Measurements from ENCODE around the gene AASDH. TPM values are rescaled to one million over a fixed set of nuclear protein-coding genes. Genes with fewer than 3 reads are reported as not detected.

AASDH gene
- total and polyA plus RNA-seq, 9 donors: 5.0 to 16.7 (median 10.1) TPM

GRCh38 chr4:56313132-56313531 is 74.2 kb downstream of the AASDH start:
- Histone ChIP-seq H3K27me3 (no peaks in the 10 kb centered on the region), H3K4me3 (no peak overlapping the region)
- WGBS, 3 donors: 96 to 98% (median 98%) methylated on average over 12 of the region's 12 CpGs

GRCh38 chr4:56311299-56311975 is 75.9 kb downstream of the AASDH start:
- WGBS, 3 donors: 89 to 92% (median 90%) methylated on average over 7 of the region's 7 CpGs
- intact Hi-C loops (cut with DNase I): no loop called here
- no peaks in the 10 kb centered on the region for H3K9me3 ChIP-seq
- H3K4me3 ChIP-seq: no peak overlapping the region
- no peak for DNase-seq
- H3K27ac ChIP-seq: no peak overlapping the region
- TF ChIP-seq EP300 (IDR thresholded peaks at IDR 0.05) (no peak), POLR2A (IDR thresholded peaks at IDR 0.05) (no peak), CTCF (IDR thresholded peaks at IDR 0.05) (no peak)
- no peaks in the 10 kb centered on the region for H3K36me3 ChIP-seq
- H3K4me1 ChIP-seq (ENCODE audit: insufficient read depth): no peaks in the 10 kb centered on the region
- H3K27me3 ChIP-seq: no peaks in the 10 kb centered on the region

More at GRCh38 chr4:56313132-56313531, 74.2 kb downstream of the AASDH start:
- no peaks in the 10 kb centered on the region for H3K4me1 ChIP-seq (ENCODE audit: insufficient read depth)
- no peaks in the 10 kb centered on the region for H3K9me3 ChIP-seq
- no peaks in the 10 kb centered on the region for H3K36me3 ChIP-seq
- no peak for DNase-seq
- intact Hi-C loops (cut with DNase I): no loop called here
- H3K27ac ChIP-seq: no peak overlapping the region
- no peak for TF ChIP-seq EP300 (IDR thresholded peaks at IDR 0.05)
- TF ChIP-seq POLR2A (IDR thresholded peaks at IDR 0.05): no peak
- TF ChIP-seq CTCF (IDR thresholded peaks at IDR 0.05): no peak

GRCh38 chr4:56310401-56311125 is 76.7 kb downstream of the AASDH start:
- TF ChIP-seq CTCF (IDR thresholded peaks at IDR 0.05): no peak
- TF ChIP-seq POLR2A (IDR thresholded peaks at IDR 0.05): no peak
- no peak for TF ChIP-seq EP300 (IDR thresholded peaks at IDR 0.05)
- 80 to 81% (median 81%) methylated on average over 5 of the region's 5 CpGs for WGBS, 3 donors

GRCh38 chr4:56308384-56308783 is 78.9 kb downstream of the AASDH start:
- DNase-seq: no peak
- intact Hi-C loops (cut with DNase I): no loop called here
- Histone ChIP-seq H3K9me3 (no peaks in the 10 kb centered on the region), H3K36me3 (no peaks in the 10 kb centered on the region), H3K27ac (no peak overlapping the region), H3K27me3 (no peaks in the 10 kb centered on the region), H3K4me1 (ENCODE audit: insufficient read depth) (no peaks in the 10 kb centered on the region), H3K4me3 (no peak overlapping the region)
- no peak for TF ChIP-seq CTCF (IDR thresholded peaks at IDR 0.05)
- TF ChIP-seq POLR2A (IDR thresholded peaks at IDR 0.05): no peak
- TF ChIP-seq EP300 (IDR thresholded peaks at IDR 0.05): no peak
- WGBS, 3 donors: 93 to 96% (median 93%) methylated on average over 4 of the region's 4 CpGs

More at GRCh38 chr4:56310401-56311125, 76.7 kb downstream of the AASDH start:
- H3K27me3 ChIP-seq: no peaks in the 10 kb centered on the region
- H3K4me1 ChIP-seq (ENCODE audit: insufficient read depth): no peaks in the 10 kb centered on the region
- H3K36me3 ChIP-seq: no peaks in the 10 kb centered on the region
- no peaks in the 10 kb centered on the region for H3K9me3 ChIP-seq
- H3K4me3 ChIP-seq: no peak overlapping the region
- intact Hi-C loops (cut with DNase I): no loop called here
- DNase-seq: no peak
- H3K27ac ChIP-seq: no peak overlapping the region
